Stomach (tissue), 9 donors: Measurements from ENCODE around the gene SLC15A3. TPM values are rescaled to one million over a fixed set of nuclear protein-coding genes. Genes with fewer than 3 reads are reported as not detected.

Experiments used
- DNase-seq, 2 donors: peaks; one replicate each; pipeline versions ENCODE4 v3.0.0 to v3.0.0-alpha.2; 2013 to 2019
- H3K27ac ChIP-seq, 5 donors: fragments of 200-600 bp in 4 of 5; sonication (generic) in 4 of 5; one replicate each; pipeline ENCODE4 v1.5.1; 2013 to 2019; ENCODE audit warnings: mild to moderate bottlenecking in 1 of 5, moderate library complexity in 1 of 5
- H3K27me3 ChIP-seq, 3 donors: fragments of 200-600 bp; sonication (generic); one replicate each; pipeline ENCODE4 v1.5.1; 2017 to 2019; ENCODE audit warnings: mixed run types in 1 of 3
- H3K36me3 ChIP-seq, 4 donors: fragments of 200-600 bp; sonication (generic); 1 replicate in 3 of 4; 2 replicates in 1 of 4; pipeline ENCODE4 v1.5.1; 2016 to 2019
- H3K4me1 ChIP-seq, 4 donors: fragments of 200-600 bp; sonication (generic); one replicate each; pipeline ENCODE4 v1.5.1; 2016 to 2019
- H3K4me3 ChIP-seq, 4 donors: fragments of 200-600 bp; sonication (generic) in 3 of 4; one replicate each; pipeline ENCODE4 v1.5.1; 2016 to 2019; ENCODE audit warnings: mild to moderate bottlenecking in 1 of 4
- H3K9me3 ChIP-seq, 4 donors: fragments of 200-600 bp; sonication (generic); one replicate each; pipeline ENCODE4 v1.5.1; 2016 to 2019
- CTCF ChIP-seq, 7 experiments: fragments of 450-650 bp in 4 of 7; fragments of 200-600 bp in 3 of 7; sonication (generic) in 3 of 7; IDR thresholded peaks; one replicate each; pipeline ENCODE4 v1.5.1; 2016 to 2019; ENCODE audit warnings: antibody characterized with exemption in 7 of 7, control low read depth in 2 of 7, mild to moderate bottlenecking in 1 of 7
- EP300 ChIP-seq: sonication (generic); formaldehyde crosslinking; IDR thresholded peaks from one replicate; pipeline ENCODE4 v1.6.1; 2017; ENCODE audit warnings: antibody characterized with exemption
- POLR2A ChIP-seq, 4 donors: fragments of 450-650 bp; IDR thresholded peaks; one replicate each; pipeline ENCODE4 v1.6.1; 2016; ENCODE audit warnings: antibody characterized with exemption in 4 of 4, control low read depth in 2 of 4, mild to moderate bottlenecking in 1 of 4, moderate library complexity in 1 of 4
- POLR2AphosphoS5 ChIP-seq, 3 donors: sonication (generic); formaldehyde crosslinking; IDR thresholded peaks; one replicate each; pipeline ENCODE4 v1.6.1; 2016; ENCODE audit warnings: antibody characterized with exemption in 3 of 3
- WGBS, 5 donors: extraction: QIAGEN DNeasy Blood & Tissue Kit in 3 of 5; methylation state at CpG; one replicate each; pipeline versions ENCODE4 v1.1.5 to v1.1.7; 2013 to 2018; 5-methylcytosine and 5-hydroxymethylcytosine counted together
- intact Hi-C: fragments of 100-400 bp; cut with DNase I; formaldehyde crosslinking; loops from one replicate; pipeline ENCODE4 v1.15.1; 2023; ENCODE audit warnings: low total_unique reads
- polyA plus RNA-seq, 3 donors: library from polyadenylated mRNA; stranded (reverse); fragments of 200-250 nt; gene quantifications; one replicate each; pipeline ENCODE4 v1.2.3, GENCODE V29; 2013
- total RNA-seq, 5 donors: library from RNA; depleted of rRNA; stranded (reverse); fragments of >200 nt; gene quantifications; one replicate each; pipeline versions ENCODE4 v1.1.0 to v1.2.3, GENCODE V29; 2014 to 2016
- donor health status: healthy with polysubstance abuse.
- donor health status: Bipolar disorder and iron deficiency.
- donor health status: healthy.

The SLC15A3 gene
- total and polyA plus RNA-seq, 8 donors = 7.9 to 33.6 (median 20.7) TPM

- H3K4me3 ChIP-seq = no peak overlapping the region
- intact Hi-C loops = no loop called here
- TF ChIP-seq POLR2A (IDR thresholded peaks at IDR 0.05) (no peak), CTCF (IDR thresholded peaks at IDR 0.05) (no peak), POLR2AphosphoS5 (IDR thresholded peaks at IDR 0.05) (no peak)
- H3K4me1 ChIP-seq = peaks cover 0 to 11% (median 7%) of the 10 kb centered on the region in 4 donors
- H3K27ac ChIP-seq = no peak overlapping the region
- no peaks in the 10 kb centered on the region for H3K9me3 ChIP-seq
- H3K36me3 ChIP-seq = no peaks in the 10 kb centered on the region
- WGBS, 5 donors = 81 to 89% (median 87%) methylated on average over 4 of the region's 4 CpGs
- no peak for DNase-seq
- no peaks in the 10 kb centered on the region for H3K27me3 ChIP-seq
Observed at GRCh38 chr11:60957188-60957587, 5.2 kb upstream of the SLC15A3 start.

GRCh38 chr11:60955571-60955970 lies 3.6 kb upstream of the SLC15A3 start:
- 49 to 58% (median 51%) methylated on average over 5 of the region's 5 CpGs for WGBS, 5 donors
- DNase-seq = no peak
- intact Hi-C loops = no loop called here
- Histone ChIP-seq H3K36me3 (no peaks in the 10 kb centered on the region), H3K9me3 (no peaks in the 10 kb centered on the region), H3K4me1 (peaks cover 5 to 27% (median 20%) of the 10 kb centered on the region in 4 donors), H3K27ac (no peak overlapping the region), H3K27me3 (no peaks in the 10 kb centered on the region), H3K4me3 (no peak overlapping the region)
- no peak for TF ChIP-seq CTCF (IDR thresholded peaks at IDR 0.05)
- no peak for TF ChIP-seq POLR2A (IDR thresholded peaks at IDR 0.05)
- no peak for TF ChIP-seq POLR2AphosphoS5 (IDR thresholded peaks at IDR 0.05)
- TF ChIP-seq EP300 = no peak

- Histone ChIP-seq H3K36me3 (no peaks in the 10 kb centered on the region), H3K4me1 (peaks cover 8 to 38% (median 31%) of the 10 kb centered on the region in 4 donors), H3K27me3 (no peaks in the 10 kb centered on the region), H3K9me3 (no peaks in the 10 kb centered on the region), H3K27ac (peak overlapping the region in 2 of 5 donors; percentile 89 to 94), H3K4me3 (no peak overlapping the region)
- intact Hi-C loops = no loop called here
- no peak for TF ChIP-seq EP300
- no peak for TF ChIP-seq POLR2AphosphoS5 (IDR thresholded peaks at IDR 0.05)
- TF ChIP-seq CTCF (IDR thresholded peaks at IDR 0.05) = no peak
- TF ChIP-seq POLR2A (IDR thresholded peaks at IDR 0.05) = no peak
- DNase-seq = no peak
- WGBS, 5 donors = 83 to 87% (median 85%) methylated on average over 5 of the region's 5 CpGs
Observed at GRCh38 chr11:60954421-60954820, 2.4 kb upstream of the SLC15A3 start.

GRCh38 chr11:60953781-60954180 lies 1.8 kb upstream of the SLC15A3 start:
- H3K36me3 ChIP-seq = no peaks in the 10 kb centered on the region
- no peak for DNase-seq
- no peak overlapping the region for H3K4me3 ChIP-seq
- WGBS, 5 donors = 67 to 88% (median 82%) methylated on average over 6 of the region's 6 CpGs
- H3K27me3 ChIP-seq = no peaks in the 10 kb centered on the region
- H3K27ac ChIP-seq = peak overlapping the region in 4 of 5 donors; percentile 15 to 94 (median 54)
- no peaks in the 10 kb centered on the region for H3K9me3 ChIP-seq
- H3K4me1 ChIP-seq = peaks cover 8 to 45% (median 31%) of the 10 kb centered on the region in 4 donors
- intact Hi-C loops = no loop called here
- no peak for TF ChIP-seq CTCF (IDR thresholded peaks at IDR 0.05)
- no peak for TF ChIP-seq POLR2AphosphoS5 (IDR thresholded peaks at IDR 0.05)
- no peak for TF ChIP-seq EP300
- TF ChIP-seq POLR2A (IDR thresholded peaks at IDR 0.05) = no peak
